HCT116 (cell line): ENCODE results near the gene DENND2A. TPM values are rescaled to one million over a fixed set of nuclear protein-coding genes. Genes with fewer than 3 reads are reported as not detected.

Source experiments
- ATAC-seq: fragments of 200-7000 bp; cut with Tn5 transposase; 2 replicates; pipeline ENCODE4 v1.9.1; 2020; ENCODE audit warnings: mild to moderate bottlenecking, moderate library complexity
- BruUV-seq: library from RNA; stranded (reverse); fragments of 400-500 nt; replicated peaks from 2 replicates; lab custom pipeline; 2021; lab: Mats Ljungman, UMichigan
- CTCF ChIA-PET: fragments of 300-600 bp; sonication (Branson Sonifier 250); formaldehyde crosslinking; loops from one replicate; lab custom pipeline; 2021; ENCODE audit warnings: antibody characterized with exemption; lab: Charles Lee
- POLR2A ChIA-PET: fragments of 300-600, 350-600 bp; sonication (Branson Sonifier 250); formaldehyde crosslinking; loops from one replicate; lab custom pipeline; 2021; ENCODE audit warnings: antibody characterized with exemption; lab: Charles Lee
- RAD21 ChIA-PET, 2 experiments: fragments of 300-600 bp; sonication (Branson Sonifier 250); formaldehyde crosslinking; loops; one replicate each; lab custom pipeline; 2023; ENCODE audit warnings: low total read pairs in 2 of 2; ENCODE audit not compliant: uncharacterized antibody in 2 of 2, unreplicated experiment in 2 of 2, low non-redundant PET in 1 of 2; lab: Charles Lee
- DNase-seq: peaks from one replicate; pipeline ENCODE4 v3.0.0-alpha.2; 2010; ENCODE audit warnings: low read depth, low spot score
- H2AFZ ChIP-seq: fragments of 200-600 bp; shearing (Covaris generic), sonication (generic); 2 replicates; pipeline ENCODE4 v1.6.1; 2017; ENCODE audit warnings: low read depth, mixed run types, mixed read lengths, antibody characterized with exemption, low read length; ENCODE audit not compliant: poor library complexity, severe bottlenecking
- H3K27ac ChIP-seq: 2 replicates; pipeline ENCODE4 v1.5.1; 2012; ENCODE audit warnings: low read depth, low read length
- H3K27me3 ChIP-seq: fragments of 200-600 bp; sonication (generic); 2 replicates; pipeline ENCODE4 v1.6.1; 2016; ENCODE audit warnings: mixed run types, low read length, mixed read lengths; ENCODE audit not compliant: insufficient read depth
- H3K36me3 ChIP-seq, 2 experiments: fragments of 200-500 bp in 1 of 2; fragments of 200-600 bp in 1 of 2; sonication (Bioruptor generic) in 1 of 2; sonication (generic) in 1 of 2; 2 replicates each; pipeline versions ENCODE4 v1.5.1 to v1.6.1; 2014 to 2016; ENCODE audit warnings: low read length in 2 of 2, inconsistent platforms in 1 of 2, mixed read lengths in 1 of 2, mixed run types in 1 of 2; ENCODE audit not compliant: insufficient read depth in 2 of 2, control insufficient read depth in 1 of 2
- H3K4me1 ChIP-seq, 2 experiments: fragments of 200-600 bp in 1 of 2; sonication (generic) in 1 of 2; 2 replicates each; pipeline versions ENCODE4 v1.5.1 to v1.6.1; 2012 to 2017; ENCODE audit warnings: low read length in 2 of 2, inconsistent platforms in 1 of 2, mild to moderate bottlenecking in 1 of 2, mixed read lengths in 1 of 2, mixed run types in 1 of 2, moderate library complexity in 1 of 2; ENCODE audit not compliant: insufficient read depth in 2 of 2, control insufficient read depth in 1 of 2
- H3K4me2 ChIP-seq: fragments of 200-600 bp; sonication (generic); 2 replicates; pipeline ENCODE4 v1.6.1; 2017; ENCODE audit warnings: mixed run types, low read length, mixed read lengths
- H3K4me3 ChIP-seq, 2 experiments: fragments of 200-600 bp in 1 of 2; sonication (generic) in 1 of 2; replicated peaks in 1 of 2; 2 replicates each; pipeline ENCODE4 v1.5.1; 2011 to 2016; ENCODE audit warnings: low read length in 2 of 2, control low read depth in 1 of 2, low read depth in 1 of 2, mild to moderate bottlenecking in 1 of 2, mixed read lengths in 1 of 2, mixed run types in 1 of 2
- H3K79me2 ChIP-seq: fragments of 200-600 bp; sonication (generic); 2 replicates; pipeline ENCODE4 v1.6.1; 2017; ENCODE audit warnings: mild to moderate bottlenecking, mixed run types, low read length, moderate library complexity, mixed read lengths; ENCODE audit not compliant: insufficient read depth
- H3K9ac ChIP-seq: fragments of 200-600 bp; sonication (generic); 2 replicates; pipeline ENCODE4 v1.6.1; 2016; ENCODE audit warnings: low read length, mixed read lengths
- H3K9me2 ChIP-seq: fragments of 200-600 bp; sonication (generic), shearing (Covaris generic); 2 replicates; pipeline ENCODE4 v1.6.1; 2017; ENCODE audit warnings: mixed run types, mild to moderate bottlenecking, moderate library complexity; ENCODE audit not compliant: insufficient read depth
- H3K9me3 ChIP-seq, 2 experiments: fragments of 200-500 bp in 1 of 2; fragments of 200-600 bp in 1 of 2; sonication (Bioruptor generic) in 1 of 2; sonication (generic) in 1 of 2; 2 replicates each; pipeline ENCODE4 v1.6.1; 2014 to 2017; ENCODE audit warnings: low read length in 2 of 2, mixed read lengths in 2 of 2, inconsistent platforms in 1 of 2, low read depth in 1 of 2, mild to moderate bottlenecking in 1 of 2, mixed run types in 1 of 2, moderate library complexity in 1 of 2; ENCODE audit not compliant: control insufficient read depth in 1 of 2, insufficient read depth in 1 of 2
- H4K20me1 ChIP-seq: fragments of 200-600 bp; sonication (generic), shearing (Covaris generic); 2 replicates; pipeline ENCODE4 v1.6.1; 2017; ENCODE audit warnings: mixed run types, mild to moderate bottlenecking, moderate library complexity; ENCODE audit not compliant: insufficient read depth
- ATF3 ChIP-seq: IDR thresholded peaks from 2 replicates; pipeline ENCODE4 v1.6.1; 2012
- CBX3 ChIP-seq: IDR thresholded peaks from 2 replicates; pipeline ENCODE4 v1.6.1; 2012; ENCODE audit warnings: low read depth
- EGR1 ChIP-seq: IDR thresholded peaks from 2 replicates; pipeline ENCODE4 v1.6.1; 2012; ENCODE audit warnings: low read depth
- EZH2phosphoT487 ChIP-seq: fragments of 200-600 bp; IDR thresholded peaks from 2 replicates; pipeline ENCODE4 v1.6.1; 2018; ENCODE audit warnings: antibody characterized with exemption, borderline replicate concordance
- JUND ChIP-seq: IDR thresholded peaks from 2 replicates; pipeline ENCODE4 v1.6.1; 2012
- POLR2A ChIP-seq: IDR thresholded peaks from 2 replicates; pipeline ENCODE4 v1.7.0; 2011; ENCODE audit warnings: borderline replicate concordance; ENCODE audit not compliant: insufficient read depth, insufficient read length; ENCODE audit errors: extremely low read depth
- POLR2AphosphoS5 ChIP-seq: IDR thresholded peaks from 2 replicates; pipeline ENCODE4 v1.6.1; 2011; ENCODE audit warnings: mild to moderate bottlenecking, low read depth, low read length, moderate library complexity
- TCF7L2 ChIP-seq: IDR thresholded peaks from 2 replicates; pipeline ENCODE4 v1.7.0; 2011; ENCODE audit warnings: borderline replicate concordance, inconsistent platforms; ENCODE audit not compliant: insufficient read depth, insufficient read length; ENCODE audit errors: extremely low read depth
- YY1 ChIP-seq: IDR thresholded peaks from 2 replicates; pipeline ENCODE4 v1.6.1; 2011; ENCODE audit warnings: low read length, low read depth, moderate library complexity, mild to moderate bottlenecking; ENCODE audit not compliant: insufficient replicate concordance; ENCODE audit errors: extremely low read depth
- intact Hi-C: fragments of 100-400 bp; cut with micrococcal nuclease; formaldehyde crosslinking; loops from 2 replicates; pipeline ENCODE4 v1.10.0; 2022
- total RNA-seq: library from RNA; stranded (reverse); gene quantifications from one replicate; pipeline ENCODE4 v1.2.1, GENCODE V29; 2021; ENCODE audit not compliant: unreplicated experiment

DENND2A gene
- total RNA-seq, 1 experiment from 2014 or later = 0.12 TPM

- TF ChIP-seq YY1 = no peak
- TF ChIP-seq, all 23 proteins: peak for 0
These were observed 40.3 kb downstream of the DENND2A start (continued) for GRCh38 chr7:140600341-140600740.

GRCh38 chr7:140597428-140597949 is 43.1 kb downstream of the DENND2A start:
- POLR2A ChIA-PET = no interaction called here
- no TSS peak for BruUV-seq

More at GRCh38 chr7:140597428-140597949, 43.1 kb downstream of the DENND2A start:
- Histone ChIP-seq H3K9me2 (no peaks in the 10 kb centered on the region), H3K36me3 (no peaks in the 10 kb centered on the region), H3K27me3 (no peaks in the 10 kb centered on the region), H2AFZ (no peak overlapping the region), H3K79me2 (no peaks in the 10 kb centered on the region), H3K9ac (no peak overlapping the region), H4K20me1 (no peaks in the 10 kb centered on the region), H3K4me3 (no peak overlapping the region), H3K9me3 (no peaks in the 10 kb centered on the region), H3K27ac (no peak overlapping the region), H3K4me2 (no peak overlapping the region), H3K4me1 (no peaks in the 10 kb centered on the region)
- RAD21 ChIA-PET = no interaction called here
- ATAC-seq = no peak
- no peak for TF ChIP-seq EGR1
- TF ChIP-seq ATF3 = no peak
- TF ChIP-seq TCF7L2 = no peak
- no peak for TF ChIP-seq CBX3
- TF ChIP-seq POLR2AphosphoS5 = no peak
- no peak for TF ChIP-seq JUND
- TF ChIP-seq POLR2A = no peak
- no peak for TF ChIP-seq EZH2phosphoT487
- DNase-seq = no peak
- CTCF ChIA-PET = no interaction called here
- intact Hi-C loops = loop anchor here (5.0 kb wide), 1 partner anchor 55 kb away; no protein-coding TSS in a partner anchor
